Fibroblast of skin of left quadriceps (primary cell): ENCODE data around the gene SLC25A25.

Experiments
- DNase-seq, 2 experiments: peaks; one replicate each; pipeline ENCODE4 v3.0.0-alpha.2; 2013; ENCODE audit warnings: low read depth in 2 of 2

The SLC25A25 gene

GRCh38 chr9:128145536-128145935, 77.5 kb downstream of the SLC25A25 start:
- DNase-seq, result no peak

- no peak for DNase-seq
These were observed 77.9 kb downstream of the SLC25A25 start for GRCh38 chr9:128145951-128146351.

GRCh38 chr9:128146591-128147120, 78.6 kb downstream of the SLC25A25 start:
- DNase-seq, result no peak

DNA sequence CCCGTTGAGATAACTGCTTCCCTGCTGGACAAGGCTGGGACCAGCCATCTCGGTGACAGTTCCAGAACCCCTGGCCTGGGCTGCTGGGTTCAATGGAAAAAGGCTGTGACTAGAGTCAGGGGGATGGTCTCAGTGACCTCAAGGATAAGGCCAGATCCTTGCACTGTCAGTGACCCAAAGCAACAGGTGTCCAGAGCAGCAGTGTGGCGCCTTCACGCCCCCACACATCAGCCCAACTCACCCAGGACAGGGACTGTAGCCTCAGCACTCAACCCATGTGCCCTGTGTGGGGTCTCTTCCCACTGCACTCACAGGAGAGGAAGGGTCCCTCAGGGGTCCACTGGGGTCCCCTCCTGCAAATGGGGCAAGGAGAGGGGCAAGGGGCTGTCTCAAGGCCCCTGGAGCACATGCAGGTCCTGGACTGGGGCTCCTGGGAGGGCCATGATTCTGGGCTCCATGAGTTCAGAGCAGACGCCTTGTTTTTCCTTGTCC, 80.5 kb downstream of the SLC25A25 start:
- DNase-seq, result no peak

DNA sequence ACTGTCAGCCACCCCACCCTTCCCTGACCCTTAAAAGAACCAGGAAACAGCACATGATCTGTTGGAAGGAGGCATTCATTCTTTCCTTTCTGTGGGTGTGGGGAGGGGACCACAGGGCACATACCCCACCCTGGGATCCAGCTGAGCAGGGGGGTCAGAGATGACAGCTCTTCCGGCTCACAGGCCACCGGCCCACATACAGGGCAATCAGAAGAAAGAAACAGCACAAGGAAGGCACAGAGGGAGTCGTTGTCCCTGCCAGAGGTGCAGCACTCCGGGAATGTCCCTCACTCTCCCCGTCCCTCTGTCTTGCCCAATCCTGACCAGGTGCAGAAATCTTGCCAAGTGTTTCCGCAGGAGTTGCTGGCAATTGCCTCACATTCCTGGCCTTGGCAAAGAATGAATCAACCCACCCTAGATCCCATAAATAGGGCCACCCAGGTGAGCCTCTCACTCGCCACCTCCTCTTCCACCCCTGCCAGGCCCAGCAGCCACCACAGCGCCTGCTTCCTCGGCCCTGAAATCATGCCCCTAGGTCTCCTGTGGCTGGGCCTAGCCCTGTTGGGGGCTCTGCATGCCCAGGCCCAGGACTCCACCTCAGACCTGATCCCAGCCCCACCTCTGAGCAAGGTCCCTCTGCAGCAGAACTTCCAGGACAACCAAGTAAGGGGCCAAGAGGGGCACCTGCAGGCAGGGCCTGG, 81.1 kb downstream of the SLC25A25 start, which contains the start of gene LCN2:
Gene LCN2 (plus strand): TSS at position 453 of the 701 bp plus-strand sequence. CDS start 73 bp downstream, at position 526.
- DNase-seq, result no peak

GRCh38 chr9:128149951-128150593, 82.0 kb downstream of the SLC25A25 start:
- DNase-seq, result no peak

DNA sequence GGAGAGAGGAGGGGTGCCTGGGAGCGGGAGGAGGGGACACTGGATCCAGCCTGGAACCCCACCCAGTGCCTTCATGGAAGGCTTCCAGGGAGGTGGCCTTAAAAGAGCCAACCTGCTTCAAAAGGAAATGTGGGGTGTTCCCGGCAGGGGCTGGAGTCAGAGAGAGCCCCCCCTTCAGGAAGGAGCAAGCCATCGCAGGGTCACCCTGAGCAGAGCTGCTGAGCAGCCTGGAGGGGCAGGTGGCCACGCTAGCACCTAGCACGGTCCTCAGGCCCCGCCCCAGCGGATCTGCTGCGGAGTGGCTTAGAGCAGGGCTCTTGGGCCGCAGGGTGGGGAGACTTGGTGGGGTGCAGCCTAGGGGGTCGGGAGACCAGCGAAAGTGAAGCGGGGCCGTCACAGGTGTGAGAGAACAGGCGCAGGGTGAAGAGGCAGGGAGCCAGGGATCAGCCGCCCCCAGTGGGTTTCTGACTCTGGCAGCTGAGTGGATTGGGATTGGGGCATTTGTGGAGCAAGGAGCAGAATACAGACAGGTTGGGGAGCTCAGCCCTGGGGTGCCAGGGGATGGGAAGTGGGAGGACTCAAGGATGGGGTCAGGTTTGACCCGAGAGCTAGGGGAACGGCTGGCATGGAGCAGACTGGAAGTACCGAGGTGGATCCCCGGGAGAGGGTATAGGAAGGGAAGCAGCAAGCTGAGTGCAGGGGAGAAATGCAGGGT, 82.7 kb downstream of the SLC25A25 start:
- no peak for DNase-seq

DNA sequence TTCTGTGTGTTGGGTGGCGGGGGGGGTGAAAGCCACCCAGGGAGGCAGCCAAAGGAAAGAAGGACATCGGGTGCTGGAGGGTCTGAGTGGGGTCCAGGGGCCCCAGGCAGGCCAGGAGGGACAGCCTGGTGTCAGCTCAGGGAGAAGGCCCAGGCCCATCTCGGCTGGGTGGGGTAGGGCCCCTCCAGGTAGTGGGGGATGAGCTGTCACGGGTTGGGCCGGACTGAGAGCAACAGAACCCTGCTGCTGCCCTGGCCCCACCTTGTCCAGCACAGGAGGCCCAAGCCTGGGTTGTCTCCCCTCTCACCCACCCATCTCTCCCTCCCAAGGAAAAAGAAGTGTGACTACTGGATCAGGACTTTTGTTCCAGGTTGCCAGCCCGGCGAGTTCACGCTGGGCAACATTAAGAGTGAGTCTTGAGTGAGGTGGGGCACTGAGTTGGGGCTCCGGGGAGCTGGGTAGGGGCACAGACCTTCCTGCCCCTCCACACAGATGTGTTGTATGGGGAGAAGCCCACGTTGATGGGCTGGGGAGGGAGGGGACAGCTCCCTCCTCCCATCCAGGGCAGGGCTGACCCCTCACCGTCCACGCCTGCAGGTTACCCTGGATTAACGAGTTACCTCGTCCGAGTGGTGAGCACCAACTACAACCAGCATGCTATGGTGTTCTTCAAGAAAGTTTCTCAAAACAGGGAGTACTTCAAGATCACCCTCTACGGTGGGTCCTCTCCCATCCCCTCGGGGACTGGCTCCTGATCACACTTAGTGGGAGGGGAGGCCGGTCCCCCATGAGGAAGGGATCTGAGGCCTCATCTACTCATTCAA, 83.5 kb downstream of the SLC25A25 start:
- DNase-seq, result no peak

- no peak for DNase-seq
These were observed 84.4 kb downstream of the SLC25A25 start for GRCh38 chr9:128152133-128153059.

DNA sequence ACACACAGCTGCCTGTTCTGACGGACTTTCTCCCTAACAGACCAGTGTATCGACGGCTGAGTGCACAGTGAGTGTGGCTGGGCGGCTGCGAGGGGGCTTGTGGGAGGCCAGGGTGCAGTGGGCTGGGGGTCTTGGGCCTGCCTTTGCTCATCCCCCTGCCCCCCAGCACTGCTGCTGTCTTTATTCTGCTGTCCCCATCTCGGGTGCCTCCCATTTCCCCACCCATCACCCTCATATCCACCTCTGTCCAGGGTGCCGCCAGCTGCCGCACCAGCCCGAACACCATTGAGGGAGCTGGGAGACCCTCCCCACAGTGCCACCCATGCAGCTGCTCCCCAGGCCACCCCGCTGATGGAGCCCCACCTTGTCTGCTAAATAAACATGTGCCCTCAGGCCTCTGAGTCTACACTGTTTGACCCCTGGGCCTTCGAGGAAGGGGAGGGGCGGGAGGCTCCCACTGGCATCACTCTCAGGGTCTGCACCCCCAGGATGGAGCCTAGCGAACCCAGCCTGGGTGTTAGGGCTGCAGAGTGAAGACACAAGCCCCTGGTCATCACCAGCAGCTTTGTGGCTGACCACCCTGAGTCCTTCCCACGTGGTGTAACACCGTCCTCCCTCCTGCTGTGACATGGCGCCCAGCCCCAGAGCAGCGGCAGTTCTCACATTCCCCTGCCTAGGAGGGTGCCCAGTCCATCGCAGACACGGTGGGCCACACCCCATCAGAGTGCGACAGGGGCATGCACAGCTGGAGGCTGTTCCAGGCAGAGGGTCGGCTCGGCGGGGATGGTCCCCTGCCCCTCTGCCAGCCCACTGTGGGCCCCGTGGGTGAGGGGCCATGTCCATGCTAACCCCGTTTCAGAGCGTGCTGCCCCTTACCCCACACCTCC, 85.3 kb downstream of the SLC25A25 start:
- no peak for DNase-seq

DNA sequence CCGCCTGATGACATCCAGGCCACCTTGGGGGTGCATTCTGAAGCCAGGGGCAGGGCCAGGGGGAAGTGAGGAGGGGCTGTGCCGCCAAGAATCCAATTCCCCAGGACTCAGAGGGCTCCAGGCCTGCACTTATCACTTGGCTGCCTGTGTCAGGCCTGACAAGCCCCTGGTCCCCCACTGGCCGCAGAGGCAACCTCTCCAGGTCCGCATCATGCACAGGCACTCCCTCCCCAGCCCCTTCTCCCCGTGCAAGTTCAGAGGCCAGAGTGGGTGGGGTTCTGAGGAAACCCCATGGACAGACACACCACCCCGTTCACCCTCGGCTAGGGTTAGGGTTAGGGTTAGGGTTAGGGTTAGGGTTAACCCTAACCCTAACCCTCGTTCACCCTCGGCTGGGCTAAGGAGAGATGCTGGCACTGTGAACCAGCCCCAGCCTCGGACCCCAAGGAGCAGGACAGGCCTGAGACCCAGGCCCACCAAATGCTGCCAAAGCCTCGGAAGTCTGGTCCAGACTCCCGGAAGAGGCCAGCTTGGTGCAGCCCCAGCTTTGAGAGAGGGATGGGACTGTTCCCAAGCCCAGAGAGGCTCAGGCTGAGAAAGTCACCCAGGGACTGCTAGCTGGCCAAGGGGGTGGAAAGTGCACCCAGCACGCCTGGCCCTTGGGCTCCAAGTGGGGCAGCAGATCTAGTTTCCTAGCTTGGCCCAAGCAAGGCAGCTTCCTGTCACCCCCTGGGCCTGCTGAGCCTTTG, 86.1 kb downstream of the SLC25A25 start:
- DNase-seq, result no peak

DNA sequence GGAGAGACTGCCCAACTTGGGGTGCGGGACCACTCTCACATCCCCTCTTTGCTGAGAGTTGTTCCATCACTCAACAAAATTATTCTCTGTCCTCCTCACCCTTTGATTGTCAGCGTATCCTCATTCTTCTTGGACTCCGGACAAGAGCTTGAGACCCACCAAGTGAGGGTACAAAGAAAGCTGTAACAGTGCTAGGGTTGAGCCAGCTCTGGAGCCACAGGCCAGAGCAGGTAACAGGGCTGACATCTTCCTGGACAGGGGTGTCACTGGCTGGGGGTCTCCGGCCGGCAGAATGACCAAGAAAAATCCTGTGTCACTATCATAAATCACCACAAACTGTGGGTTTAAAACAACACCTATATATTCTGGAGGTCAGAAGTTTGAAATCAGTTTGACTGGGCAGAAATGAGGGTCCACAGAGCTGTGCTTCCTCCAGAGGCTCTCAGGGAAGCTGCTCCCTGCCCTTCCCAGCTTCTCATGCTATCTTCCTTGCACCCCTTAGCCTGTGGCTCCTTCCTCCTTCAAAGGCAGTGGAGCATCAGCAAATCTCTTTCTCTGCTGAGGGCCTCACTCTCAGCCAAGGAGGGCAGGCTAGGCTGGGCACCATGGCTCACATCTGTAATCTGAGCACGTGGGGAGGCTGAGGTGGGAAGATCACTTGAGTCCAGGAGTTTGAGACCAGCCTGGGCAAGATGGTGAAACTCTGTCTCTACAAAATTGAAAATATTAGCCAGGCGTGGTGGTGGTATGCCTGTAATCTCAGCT, 87.9 kb downstream of the SLC25A25 start:
- no peak for DNase-seq
